EL (cell line): ENCODE measurements around the gene MRNIP.

Experiments
- DNase-seq: peaks from one replicate; pipeline ENCODE4 v3.0.0-alpha.2; 2016

MRNIP gene

DNA sequence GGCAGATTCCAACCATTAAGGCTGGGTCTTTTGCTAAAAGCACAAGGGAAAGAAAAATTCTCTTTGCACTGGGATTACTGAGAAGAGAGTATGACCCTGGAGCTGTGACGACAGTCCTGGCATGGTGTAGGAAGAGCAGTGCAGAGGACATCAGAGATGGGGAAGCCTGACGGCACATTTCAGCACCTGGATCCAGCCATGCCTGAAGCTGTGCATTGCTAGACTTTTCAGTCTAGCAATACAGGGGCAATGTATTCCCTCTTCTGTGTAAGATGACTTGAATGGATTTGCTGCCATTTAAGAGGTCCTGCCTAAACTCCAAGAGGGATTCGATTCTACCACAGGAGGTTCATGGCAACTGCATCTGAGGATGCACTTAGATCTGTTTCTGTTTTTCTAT is 12.3 kb upstream of the MRNIP start:
- DNase-seq: no peak

DNA sequence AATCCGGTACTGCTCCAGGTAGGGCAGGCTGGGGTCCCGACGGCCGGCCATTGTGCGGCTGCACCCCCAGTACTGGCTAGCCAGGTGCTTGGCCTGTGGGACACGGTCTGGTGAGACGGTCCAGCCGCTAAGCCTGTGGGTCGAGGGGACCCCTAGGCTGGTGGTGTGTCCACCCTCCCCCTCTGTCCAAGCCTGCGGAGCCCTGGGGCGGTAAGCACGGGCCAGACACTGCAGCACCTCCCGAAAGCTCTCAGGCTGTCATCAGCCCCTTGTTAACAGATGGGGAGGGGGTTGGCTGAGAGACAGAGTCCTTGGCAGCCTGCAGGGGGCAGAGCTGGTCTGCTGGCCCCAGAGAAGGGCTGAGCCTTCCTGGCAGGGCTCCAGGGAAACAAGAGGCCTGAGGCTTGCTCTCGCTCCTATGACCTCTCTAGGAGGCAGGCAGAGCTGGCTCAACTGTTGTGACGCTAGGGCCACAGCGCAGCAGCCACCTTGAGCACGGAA is 11.8 kb upstream of the MRNIP start:
- DNase-seq: peak; percentile 32

DNA sequence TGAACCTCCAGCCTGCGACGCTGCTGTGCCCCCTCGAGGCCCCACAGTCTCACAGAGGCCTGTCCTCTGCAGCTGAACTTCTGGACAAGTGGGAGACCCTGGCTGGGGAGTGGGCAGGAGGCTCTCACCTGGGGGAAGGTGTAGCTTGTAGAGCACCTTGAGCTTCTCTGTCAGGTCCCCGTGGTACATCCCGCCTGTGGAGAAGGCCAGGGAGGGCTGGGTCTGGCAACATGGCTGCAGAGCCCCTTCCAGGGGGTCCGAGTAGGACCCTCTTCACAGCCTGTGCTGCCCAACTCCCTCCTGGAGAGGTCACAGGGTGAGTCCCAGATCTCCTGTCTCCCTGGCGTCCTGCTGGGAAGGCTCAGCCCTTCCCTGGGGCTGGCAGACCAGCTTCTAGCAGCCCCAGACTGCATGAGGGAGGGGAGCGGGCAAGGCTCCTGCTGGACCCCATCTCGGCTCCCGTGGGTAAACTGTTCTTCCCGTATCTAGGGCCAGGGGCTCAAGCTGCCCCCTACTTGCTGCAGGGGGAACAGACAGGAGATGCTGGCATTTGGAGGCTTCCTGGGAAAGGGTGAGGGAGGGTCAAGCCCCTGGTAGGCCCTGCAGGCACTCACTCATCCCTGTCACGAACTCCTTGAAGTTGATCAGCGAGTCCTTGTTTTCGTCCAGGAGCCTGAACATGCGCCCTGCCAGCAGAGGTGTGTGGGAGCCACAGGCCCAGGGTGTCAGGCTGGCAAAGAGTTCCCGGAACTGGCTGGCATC is 11.2 kb upstream of the MRNIP start:
- DNase-seq: no peak

DNA sequence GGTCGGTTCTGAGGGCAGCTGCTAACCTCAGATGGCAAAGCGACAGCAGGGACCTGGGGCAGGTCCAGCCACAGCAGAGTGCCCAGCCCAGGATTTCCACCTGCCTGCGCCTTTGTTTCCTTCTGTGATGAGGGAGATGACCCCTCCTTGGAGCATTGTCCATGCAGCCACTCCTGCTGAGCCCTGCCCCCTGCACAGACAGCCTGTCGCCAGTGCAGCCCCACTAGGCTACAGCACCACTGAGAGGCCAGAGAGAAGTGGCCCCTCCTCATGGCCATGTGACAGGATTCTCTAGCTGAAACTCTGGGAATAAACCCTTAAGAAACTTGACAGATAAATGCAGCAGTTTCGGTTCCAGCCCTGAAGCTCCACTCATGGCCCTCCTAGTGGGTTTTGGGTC is 10.5 kb upstream of the MRNIP start:
- DNase-seq: no peak

DNA sequence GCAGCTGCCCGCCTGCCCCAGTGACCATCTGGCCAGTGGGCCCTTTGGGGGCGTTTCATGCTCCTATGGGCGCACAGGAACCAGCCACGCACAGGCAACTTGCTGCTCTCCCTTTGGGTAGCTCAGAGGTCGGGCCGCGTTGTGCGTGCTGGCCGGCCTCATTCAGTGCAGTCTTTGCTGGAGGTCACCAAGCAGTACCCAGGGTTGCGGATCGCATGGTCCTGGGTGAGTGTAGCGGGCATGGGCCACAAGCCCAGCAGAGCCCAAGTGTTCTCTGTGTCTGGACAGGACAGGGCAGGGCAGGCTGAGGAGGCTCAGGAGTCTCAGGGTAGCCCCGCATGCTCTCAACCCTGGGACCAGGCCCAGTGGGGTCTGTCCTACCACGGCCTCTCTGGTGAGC is 9.9 kb upstream of the MRNIP start:
- DNase-seq: no peak

DNA sequence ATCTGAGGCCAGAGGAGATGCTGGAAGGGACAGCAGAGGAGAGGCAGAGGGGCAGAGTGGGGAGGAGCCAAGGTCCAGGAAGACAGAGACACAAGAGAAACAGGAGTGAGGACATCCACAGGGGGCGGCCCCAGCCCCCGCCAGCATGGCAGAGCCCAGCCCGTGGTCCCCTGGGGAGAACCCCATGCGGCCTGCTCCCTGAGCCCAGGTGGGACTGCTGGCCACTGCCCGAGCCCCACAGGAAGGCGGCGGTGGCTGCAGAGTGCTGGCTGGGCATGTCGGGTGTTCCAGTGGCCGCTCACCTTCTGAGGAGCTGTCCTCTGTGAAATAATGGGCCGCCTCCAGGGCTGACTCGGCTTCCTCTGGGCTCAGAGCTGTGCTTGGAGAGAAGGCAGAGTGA is 8.9 kb upstream of the MRNIP start:
- no peak for DNase-seq

DNA sequence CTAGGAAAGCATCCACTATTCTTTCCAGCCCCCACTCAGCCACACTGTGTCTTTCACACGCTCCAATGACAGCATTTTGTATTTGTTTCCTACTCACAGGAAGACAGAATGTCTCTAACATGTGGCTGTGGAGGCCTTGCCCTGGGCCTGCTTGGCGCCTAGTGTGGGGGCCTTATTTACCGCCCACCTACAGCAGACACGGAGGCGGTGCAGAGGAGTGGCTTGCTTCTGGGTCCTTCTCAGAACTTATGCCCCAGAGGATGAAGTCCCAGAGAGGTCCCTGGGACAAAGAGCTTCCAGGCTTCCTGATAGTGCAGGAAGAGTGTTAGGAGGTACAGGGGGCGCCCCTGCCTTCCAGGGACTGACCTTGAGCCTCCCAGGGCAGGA is 8.5 kb upstream of the MRNIP start:
- DNase-seq: no peak

DNA sequence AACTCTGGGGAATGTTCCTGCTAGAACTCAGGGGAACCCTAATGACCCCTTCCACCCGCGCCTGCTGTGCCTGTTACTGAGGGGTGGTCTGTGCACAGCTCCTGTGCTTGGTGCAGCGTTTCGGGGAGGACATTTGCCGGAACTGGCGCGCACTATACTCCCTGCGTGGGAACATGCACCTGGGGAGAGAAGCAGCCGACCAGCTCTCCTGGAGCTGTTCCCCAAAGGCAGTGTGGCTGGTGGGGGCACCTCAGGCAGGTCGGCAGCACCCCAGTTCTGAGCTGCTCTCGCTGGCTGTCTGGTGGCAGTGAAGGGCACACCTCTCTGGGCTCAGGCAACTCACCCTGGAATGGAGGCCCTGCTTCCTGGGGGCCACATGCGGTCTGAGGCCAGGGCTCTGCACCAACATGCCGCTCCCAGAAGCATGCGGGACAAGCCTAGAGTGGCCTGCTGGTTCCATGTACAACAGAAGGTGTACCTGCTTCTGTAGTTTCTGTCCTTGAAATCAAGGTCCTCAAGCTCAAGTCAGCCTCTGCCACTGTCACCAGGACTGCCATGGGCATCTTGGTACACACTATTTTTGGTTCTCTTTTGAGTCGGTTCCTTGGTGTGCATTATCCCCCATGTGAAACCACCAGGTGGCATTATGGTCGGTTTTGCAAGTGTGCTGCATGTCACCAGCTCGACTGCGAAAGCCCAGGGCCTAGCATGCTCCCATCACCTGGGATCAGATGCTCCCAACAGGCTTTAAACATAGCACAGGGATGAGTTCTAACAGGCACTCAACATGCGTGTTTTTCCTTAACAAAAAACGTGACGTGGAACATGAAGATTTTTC is 7.8 kb upstream of the MRNIP start:
- DNase-seq: no peak

DNA sequence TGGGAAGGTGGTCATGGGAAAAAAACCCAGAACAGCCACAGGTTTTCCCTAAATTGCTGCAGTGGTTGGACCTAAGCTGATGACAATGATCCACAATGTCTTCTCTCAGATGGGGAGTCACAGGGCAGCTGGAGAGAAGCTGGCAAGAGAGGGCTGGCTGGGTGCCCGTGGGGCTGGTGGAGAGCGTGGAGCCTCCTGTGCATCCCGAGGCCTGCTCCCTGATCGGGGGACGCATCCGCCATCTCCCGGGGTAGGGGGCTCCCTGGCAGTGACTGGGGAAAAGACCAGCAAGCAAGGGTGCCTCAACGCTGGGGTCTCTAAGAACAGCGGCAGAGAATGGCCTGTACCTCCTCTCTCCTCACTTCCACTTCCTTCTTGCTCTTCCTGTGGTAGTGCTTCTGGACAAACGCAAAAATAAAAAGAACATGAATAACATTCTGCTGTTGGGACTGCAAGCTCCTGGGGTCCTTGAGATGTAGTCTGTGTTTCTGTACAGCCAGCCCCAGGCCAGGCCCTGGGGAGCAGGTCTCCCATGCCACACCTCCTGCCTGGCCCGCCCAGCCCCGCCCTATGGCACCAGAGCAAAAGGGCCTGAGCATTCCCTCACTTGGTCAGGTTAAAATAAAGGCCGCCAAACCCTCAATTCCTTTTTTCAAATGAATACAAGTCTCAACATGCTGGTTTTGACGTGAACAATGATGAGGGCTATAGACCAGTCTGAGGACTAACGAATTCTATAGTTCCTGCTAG is 7.0 kb upstream of the MRNIP start:
- DNase-seq: no peak

DNA sequence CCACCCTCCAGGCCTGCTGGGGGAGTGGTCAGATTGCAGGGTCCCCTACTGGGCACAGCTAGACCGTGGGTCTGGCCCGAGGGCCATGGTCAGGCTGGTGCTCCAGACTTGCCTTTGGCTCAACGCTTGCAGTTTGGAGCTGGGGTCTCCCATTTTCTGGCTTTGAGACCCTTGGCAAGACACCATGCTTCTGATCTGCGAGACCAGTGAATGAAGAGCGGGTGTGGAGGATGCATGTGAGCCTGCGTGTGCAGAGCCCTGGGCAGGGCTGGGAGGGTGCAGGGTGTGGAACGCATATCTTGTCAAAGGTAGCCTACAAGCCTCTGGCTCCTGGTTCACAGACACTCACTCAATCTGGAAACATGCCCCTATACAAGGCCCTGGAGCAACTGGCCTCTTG is 6.1 kb upstream of the MRNIP start:
- DNase-seq: no peak

DNA sequence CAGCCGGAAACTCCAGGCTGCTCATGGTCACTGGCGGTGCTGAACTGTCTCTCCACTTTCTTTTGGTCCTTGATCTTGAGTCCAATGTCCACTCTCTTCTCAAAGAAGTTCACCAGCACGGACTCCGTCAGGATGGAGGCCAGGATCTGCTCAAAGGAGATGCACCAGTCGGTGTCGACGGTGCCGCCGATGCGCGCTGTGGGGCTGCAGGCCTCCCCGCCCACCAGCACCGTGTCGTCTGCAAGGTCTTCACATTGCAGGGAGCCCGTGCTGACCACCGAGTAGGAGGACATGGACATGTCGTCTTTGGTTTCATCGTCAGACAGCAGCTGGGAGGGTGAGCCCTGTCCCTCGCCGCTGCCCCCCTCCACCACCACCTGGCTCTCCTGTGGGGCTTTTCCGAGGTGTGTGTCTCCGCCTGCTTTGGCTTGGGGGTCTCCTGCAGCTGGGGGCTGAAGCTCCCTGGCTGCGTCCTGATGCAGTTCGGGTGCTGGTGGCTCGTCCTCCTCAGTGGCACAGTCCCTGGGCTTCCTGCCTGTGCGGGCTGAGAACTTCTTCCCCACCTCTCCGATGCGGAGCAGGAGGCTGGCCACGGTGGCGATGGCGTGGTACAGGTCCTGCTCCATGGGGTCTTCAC is 5.0 kb upstream of the MRNIP start:
- DNase-seq: no peak

DNA sequence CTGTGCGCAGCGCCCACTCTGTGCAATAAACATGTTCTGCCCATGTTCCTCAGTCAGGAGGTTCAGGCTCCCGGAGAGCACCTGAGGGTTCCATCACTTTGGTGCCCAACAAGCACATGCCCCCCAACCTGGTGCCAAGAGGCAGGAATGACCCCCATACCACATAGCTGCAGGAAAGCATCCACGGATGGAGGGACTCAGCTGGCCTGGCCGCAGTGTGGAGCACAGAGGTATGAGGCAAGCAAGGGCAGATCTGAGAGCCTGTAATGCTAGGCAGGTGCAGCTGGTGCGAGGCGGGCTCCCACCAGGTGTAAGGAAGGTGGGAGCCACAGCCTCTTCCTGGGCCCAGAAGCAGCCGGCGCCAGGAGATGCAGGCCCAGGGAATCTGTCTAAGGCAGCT is 4.3 kb upstream of the MRNIP start:
- no peak for DNase-seq

DNA sequence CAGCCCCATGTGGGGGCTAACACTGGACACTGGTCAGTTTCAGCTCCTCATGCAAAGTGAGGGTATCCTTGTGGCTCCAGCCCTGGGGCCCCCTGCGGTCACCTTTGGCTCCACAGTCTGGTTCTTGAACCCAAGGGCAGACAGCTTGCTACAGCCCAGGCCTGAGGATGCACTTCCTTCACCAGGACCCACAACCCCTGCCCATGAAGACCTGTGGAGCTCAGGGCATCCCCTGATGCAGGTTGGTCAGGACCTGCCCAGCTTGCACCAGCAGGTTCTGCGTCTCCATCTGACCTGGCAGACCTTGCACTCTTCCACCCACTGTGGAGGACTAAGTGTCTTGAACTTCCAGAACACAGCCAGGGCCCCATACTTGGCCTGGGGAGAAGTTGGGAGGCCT is 3.7 kb upstream of the MRNIP start:
- DNase-seq: no peak

DNA sequence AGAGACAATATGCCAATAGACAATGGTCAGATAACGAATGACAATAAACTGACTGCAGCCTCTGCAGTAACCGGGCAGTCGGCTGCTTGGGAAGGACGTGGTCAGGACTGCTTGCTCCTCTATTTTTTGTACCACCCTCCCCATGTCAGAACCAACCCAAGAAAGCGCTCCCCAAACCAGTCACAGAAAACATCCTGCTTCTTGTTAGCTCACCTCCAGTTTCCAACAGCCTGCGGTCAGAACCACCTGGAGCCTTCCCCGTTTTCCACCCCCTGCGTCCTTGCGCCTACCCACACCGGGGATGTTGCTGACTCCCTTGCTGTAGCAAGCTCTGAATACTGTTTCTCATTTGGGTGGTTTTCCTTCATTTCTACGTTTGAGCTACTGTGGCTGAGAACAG is 1.7 kb upstream of the MRNIP start:
- DNase-seq: no peak

DNA sequence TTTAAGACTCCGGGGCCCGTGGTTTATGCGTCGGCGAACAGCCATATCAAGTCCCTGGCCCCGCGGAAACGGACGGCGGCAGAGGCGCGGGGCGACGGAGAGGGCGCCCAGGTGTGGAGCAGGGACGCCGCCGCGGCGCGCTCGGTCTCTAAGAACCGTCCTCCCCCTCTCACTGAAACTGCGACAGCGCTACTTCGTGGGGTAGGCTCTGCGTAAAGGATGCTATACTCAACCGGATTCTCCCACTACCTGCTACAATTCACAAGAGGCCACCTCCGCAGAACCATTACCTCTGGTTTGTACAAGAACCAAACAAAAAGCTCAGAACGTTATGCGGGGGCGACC is 404 bp downstream of the MRNIP start:
- no peak for DNase-seq

DNA sequence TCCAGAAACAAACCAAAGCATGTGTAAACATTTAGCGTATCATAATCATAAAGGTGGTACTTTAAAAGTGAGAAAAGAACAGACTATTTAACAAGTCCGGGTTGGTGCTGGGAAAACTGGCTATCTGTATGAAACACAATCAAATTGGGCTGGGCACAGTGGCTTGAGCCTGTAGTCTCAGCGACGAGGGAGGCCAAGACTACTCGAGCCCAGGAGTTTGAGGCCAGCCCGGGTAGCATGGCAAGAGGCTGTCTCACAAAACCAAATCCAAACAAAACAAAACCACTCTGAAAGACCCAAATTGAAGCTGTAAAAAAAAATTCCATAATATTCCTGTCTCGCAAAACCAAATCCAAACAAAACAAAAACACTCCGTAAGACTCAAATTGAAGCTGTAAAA is 4.3 kb downstream of the MRNIP start:
- DNase-seq: no peak

DNA sequence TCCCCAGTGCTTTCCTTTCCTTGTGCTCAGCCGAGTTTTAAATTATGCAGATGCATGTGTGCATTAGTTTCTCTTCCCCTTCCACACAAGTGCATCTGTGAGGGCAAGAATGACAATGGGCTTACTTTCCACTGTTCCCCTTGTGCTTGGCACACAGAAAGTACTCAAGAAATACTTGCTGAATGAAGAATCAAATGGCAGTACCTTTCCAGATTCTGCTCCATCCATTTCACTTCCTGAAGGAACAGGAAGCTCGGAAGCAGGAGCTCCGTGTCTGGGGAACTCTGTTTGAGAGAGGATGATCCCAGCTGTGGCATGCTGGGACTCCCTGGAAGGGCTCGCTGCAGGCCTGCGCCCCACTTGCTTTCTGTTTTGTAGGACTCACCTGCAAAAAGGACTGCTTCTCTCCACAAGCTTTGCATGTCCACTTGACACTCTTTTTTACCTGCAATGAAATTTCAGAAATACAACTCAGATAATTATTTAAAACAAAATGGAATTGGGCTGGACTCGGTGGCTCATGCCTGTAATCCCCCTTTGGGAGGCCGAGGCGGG is 5.5 kb downstream of the MRNIP start:
- no peak for DNase-seq

DNA sequence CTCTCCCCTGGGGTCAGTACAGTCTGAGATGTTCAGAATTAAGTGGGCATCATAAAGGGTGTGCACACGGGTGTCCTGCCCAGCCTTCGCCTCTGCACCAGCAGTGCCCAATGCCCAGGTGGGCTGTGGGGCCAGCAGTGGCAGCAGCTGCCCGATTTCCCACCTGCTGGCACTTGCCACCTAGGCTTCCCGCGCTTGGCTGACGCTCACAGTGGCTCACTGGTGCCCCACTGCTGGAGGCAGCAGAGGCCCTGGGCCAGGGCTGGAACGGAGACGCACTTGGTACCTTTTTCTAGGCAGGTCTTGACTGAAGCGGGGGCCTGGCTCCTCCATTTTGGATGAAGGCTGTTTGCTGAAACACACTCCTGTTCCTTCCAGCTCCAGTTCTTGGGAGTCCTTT is 17.0 kb downstream of the MRNIP start:
- DNase-seq: no peak

DNA sequence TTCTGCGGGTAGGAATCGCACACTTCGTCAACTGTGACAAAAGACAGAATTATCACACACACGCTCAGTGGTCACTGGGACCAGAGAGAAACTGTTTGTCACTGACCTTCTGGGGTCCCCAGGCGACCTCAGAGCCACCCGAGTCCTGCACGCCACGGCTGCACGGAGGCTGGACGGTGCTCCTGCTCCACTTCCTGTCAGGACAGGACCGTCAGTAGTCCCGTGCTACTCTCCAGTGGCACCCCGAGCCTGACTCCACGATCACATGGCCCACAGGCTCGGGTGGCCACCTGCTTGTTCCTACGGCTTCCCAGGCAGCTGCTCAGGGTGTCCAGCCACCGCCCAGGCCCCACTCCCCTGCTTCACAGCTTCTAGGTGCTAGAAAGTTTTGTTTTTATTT is 17.9 kb downstream of the MRNIP start:
- DNase-seq: no peak

DNA sequence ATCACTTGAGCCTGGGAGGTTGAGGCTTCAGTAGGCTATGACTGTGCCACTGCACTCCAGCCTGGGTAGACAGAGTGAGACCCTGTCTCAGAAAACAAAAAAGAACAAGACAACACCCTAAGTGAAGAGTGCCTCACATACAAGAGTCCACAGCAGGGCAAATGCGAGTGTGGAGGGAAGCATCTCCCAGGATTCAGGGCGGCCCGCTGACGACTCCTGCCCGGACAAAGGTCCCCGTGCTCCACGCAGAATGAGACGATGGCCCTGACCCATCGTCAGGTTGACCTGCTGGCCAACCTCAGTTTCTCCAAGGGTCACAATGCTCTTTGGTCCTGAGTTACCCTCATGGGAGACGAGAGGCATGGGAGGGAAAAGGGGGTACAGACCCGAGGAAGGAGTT is 18.3 kb downstream of the MRNIP start:
- no peak for DNase-seq

DNA sequence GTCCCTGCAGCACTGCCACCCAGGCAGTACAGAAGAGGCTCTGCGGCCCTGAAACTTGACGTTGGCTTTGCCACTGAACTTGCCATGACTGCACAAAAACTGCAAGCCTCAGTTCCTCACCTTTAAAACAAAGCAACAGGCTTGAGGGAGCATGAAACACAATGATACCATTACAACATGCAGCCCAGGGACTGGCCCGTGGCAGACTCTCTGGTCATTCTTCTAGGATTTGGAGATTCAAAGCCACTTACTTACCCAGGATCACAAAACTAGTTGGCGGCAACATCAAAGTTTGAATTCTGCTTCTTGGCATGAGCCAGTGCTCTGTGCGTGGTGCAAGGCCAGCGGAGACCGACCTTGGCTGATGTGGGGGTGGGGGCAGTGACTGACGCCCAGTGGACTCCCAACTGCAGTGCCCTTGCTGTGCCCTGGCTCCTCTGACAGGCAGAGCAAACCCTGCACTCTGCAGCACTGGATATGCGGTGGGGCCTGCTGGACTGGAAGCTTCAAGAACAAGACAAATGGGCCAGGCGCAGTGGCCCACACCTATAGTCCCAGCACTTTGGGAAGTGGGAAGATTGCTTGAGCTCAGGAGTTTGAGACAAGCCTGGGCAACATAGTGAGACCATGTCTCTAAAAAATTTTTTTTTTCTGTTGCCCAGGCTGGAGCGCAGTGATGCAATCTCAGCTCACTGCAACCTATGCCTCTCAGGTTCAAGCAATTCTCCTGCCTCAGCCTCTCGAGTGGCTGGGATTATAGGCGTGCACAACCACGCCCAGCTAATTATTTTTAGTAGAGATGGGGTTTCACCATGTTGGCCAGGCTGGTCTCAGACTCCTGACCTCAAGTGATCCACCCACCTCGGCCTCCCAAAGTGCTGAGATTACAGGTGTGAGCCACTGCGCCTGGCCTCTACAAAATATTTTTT is 19.0 kb downstream of the MRNIP start:
- DNase-seq: no peak
